ENCODE measurements around the gene RAPSN.

The RAPSN gene

GRCh38 chr11:47387944-47388696 lies 60.8 kb downstream of the RAPSN start:
- no peak for DNase-seq

Data from activated effector memory CD4-positive, alpha-beta T cell treated with anti-CD3 and anti-CD28 coated beads, Interleukin-2, amount 50 U/mL, for 16 hours (primary cell).